OCI-LY1 (cell line): ENCODE results near the gene CAV3.

Source experiments
- CTCF ChIP-seq: fragments of 200-600 bp; sonication (generic), shearing (Covaris generic); IDR thresholded peaks from 2 replicates; pipeline ENCODE4 v1.5.1; 2017; ENCODE audit warnings: mild to moderate bottlenecking, antibody characterized with exemption, low read length, moderate library complexity, mixed read lengths
- EZH2 ChIP-seq: fragments of 200-600 bp; sonication (generic), shearing (Covaris generic); IDR thresholded peaks from 2 replicates; pipeline ENCODE4 v1.8.0; 2017; ENCODE audit warnings: borderline replicate concordance, mixed run types, mild to moderate bottlenecking, antibody characterized with exemption, low read length, moderate library complexity, mixed read lengths

GRCh38 chr3:8767667-8768363 lies 34.2 kb downstream of the CAV3 start:
- no peak for TF ChIP-seq CTCF
- no peak for TF ChIP-seq EZH2
